ENCODE results near the gene SMAD5.

SMAD5 gene

GRCh38 chr5:136197462-136198142, 65.0 kb downstream of the SMAD5 start:
- in situ Hi-C loops (cut with HindIII; ENCODE audit: low pct_unique_long_range_greater_than_20kb, low sequenced_read_pairs) = no loop called here
- peak in 1 of 2 experiments; percentile 51 for DNase-seq (ENCODE audit: low read depth in 1 of 2, low spot score in 1 of 2)

GRCh38 chr5:136198453-136198852, 65.8 kb downstream of the SMAD5 start:
- DNase-seq (ENCODE audit: low read depth in 1 of 2, low spot score in 1 of 2) = no peak
- no peak for TF ChIP-seq JUND (IDR thresholded peaks at IDR 0.05; ENCODE audit: low read depth)
- in situ Hi-C loops (cut with HindIII; ENCODE audit: low pct_unique_long_range_greater_than_20kb, low sequenced_read_pairs) = no loop called here

More at GRCh38 chr5:136197462-136198142, 65.0 kb downstream of the SMAD5 start:
- no peak for TF ChIP-seq JUND (IDR thresholded peaks at IDR 0.05; ENCODE audit: low read depth)

GRCh38 chr5:136199408-136199807, 66.8 kb downstream of the SMAD5 start:
- TF ChIP-seq JUND (IDR thresholded peaks at IDR 0.05; ENCODE audit: low read depth) = no peak
- in situ Hi-C loops (cut with HindIII; ENCODE audit: low pct_unique_long_range_greater_than_20kb, low sequenced_read_pairs) = no loop called here
- no peak for DNase-seq (ENCODE audit: low read depth in 1 of 2, low spot score in 1 of 2)

GRCh38 chr5:136200130-136200529, 67.5 kb downstream of the SMAD5 start:
- no peak for DNase-seq (ENCODE audit: low read depth in 1 of 2, low spot score in 1 of 2)
- in situ Hi-C loops (cut with HindIII; ENCODE audit: low pct_unique_long_range_greater_than_20kb, low sequenced_read_pairs) = no loop called here
- no peak for TF ChIP-seq JUND (IDR thresholded peaks at IDR 0.05; ENCODE audit: low read depth)

GRCh38 chr5:136200761-136201160, 68.1 kb downstream of the SMAD5 start:
- no peak for TF ChIP-seq JUND (IDR thresholded peaks at IDR 0.05; ENCODE audit: low read depth)
- in situ Hi-C loops (cut with HindIII; ENCODE audit: low pct_unique_long_range_greater_than_20kb, low sequenced_read_pairs) = no loop called here
- DNase-seq (ENCODE audit: low read depth in 1 of 2, low spot score in 1 of 2) = no peak

- in situ Hi-C loops (cut with HindIII; ENCODE audit: low pct_unique_long_range_greater_than_20kb, low sequenced_read_pairs) = no loop called here
- DNase-seq (ENCODE audit: low read depth in 1 of 2, low spot score in 1 of 2) = no peak
- no peak for TF ChIP-seq JUND (IDR thresholded peaks at IDR 0.05; ENCODE audit: low read depth)
Measured at GRCh38 chr5:136201870-136202269, 69.2 kb downstream of the SMAD5 start.

- in situ Hi-C loops (cut with HindIII; ENCODE audit: low pct_unique_long_range_greater_than_20kb, low sequenced_read_pairs) = no loop called here
- DNase-seq (ENCODE audit: low read depth in 1 of 2, low spot score in 1 of 2) = no peak
- no peak for TF ChIP-seq JUND (IDR thresholded peaks at IDR 0.05; ENCODE audit: low read depth)
Measured at GRCh38 chr5:136202469-136203205, 70.0 kb downstream of the SMAD5 start.

GRCh38 chr5:136203303-136203922, 70.8 kb downstream of the SMAD5 start:
- no peak for TF ChIP-seq JUND (IDR thresholded peaks at IDR 0.05; ENCODE audit: low read depth)
- in situ Hi-C loops (cut with HindIII; ENCODE audit: low pct_unique_long_range_greater_than_20kb, low sequenced_read_pairs) = no loop called here
- DNase-seq (ENCODE audit: low read depth in 1 of 2, low spot score in 1 of 2) = no peak

- TF ChIP-seq JUND (IDR thresholded peaks at IDR 0.05; ENCODE audit: low read depth) = no peak
- DNase-seq (ENCODE audit: low read depth in 1 of 2, low spot score in 1 of 2) = no peak
- in situ Hi-C loops (cut with HindIII; ENCODE audit: low pct_unique_long_range_greater_than_20kb, low sequenced_read_pairs) = no loop called here
Measured at GRCh38 chr5:136205061-136205702, 72.5 kb downstream of the SMAD5 start.

GRCh38 chr5:136205941-136206340, 73.3 kb downstream of the SMAD5 start:
- in situ Hi-C loops (cut with HindIII; ENCODE audit: low pct_unique_long_range_greater_than_20kb, low sequenced_read_pairs) = no loop called here
- TF ChIP-seq JUND (IDR thresholded peaks at IDR 0.05; ENCODE audit: low read depth) = no peak
- DNase-seq (ENCODE audit: low read depth in 1 of 2, low spot score in 1 of 2) = no peak

GRCh38 chr5:136206361-136206760, 73.7 kb downstream of the SMAD5 start:
- in situ Hi-C loops (cut with HindIII; ENCODE audit: low pct_unique_long_range_greater_than_20kb, low sequenced_read_pairs) = no loop called here
- no peak for DNase-seq (ENCODE audit: low read depth in 1 of 2, low spot score in 1 of 2)
- TF ChIP-seq JUND (IDR thresholded peaks at IDR 0.05; ENCODE audit: low read depth) = no peak

- TF ChIP-seq JUND (IDR thresholded peaks at IDR 0.05; ENCODE audit: low read depth) = no peak
- no peak for DNase-seq (ENCODE audit: low read depth in 1 of 2, low spot score in 1 of 2)
- in situ Hi-C loops (cut with HindIII; ENCODE audit: low pct_unique_long_range_greater_than_20kb, low sequenced_read_pairs) = no loop called here
Measured at GRCh38 chr5:136207631-136208030, 75.0 kb downstream of the SMAD5 start.

GRCh38 chr5:136208916-136209315, 76.3 kb downstream of the SMAD5 start:
- in situ Hi-C loops (cut with HindIII; ENCODE audit: low pct_unique_long_range_greater_than_20kb, low sequenced_read_pairs) = no loop called here
- TF ChIP-seq JUND (IDR thresholded peaks at IDR 0.05; ENCODE audit: low read depth) = no peak
- DNase-seq (ENCODE audit: low read depth in 1 of 2, low spot score in 1 of 2) = no peak

Measured in T47D (cell line).